H9 (cell line): ENCODE data around the gene CAMTA1. TPM values are rescaled to one million over a fixed set of nuclear protein-coding genes. Genes with fewer than 3 reads are reported as not detected.

ENCODE experiments used
- DNase-seq: peaks from one replicate; pipeline ENCODE4 v3.0.0-alpha.2; 2017
- H2AFZ ChIP-seq: one replicate; pipeline ENCODE4 v1.6.1; 2013; ENCODE audit warnings: mild to moderate bottlenecking, low read length, control low read depth, moderate library complexity
- H2AK5ac ChIP-seq: 2 replicates; pipeline ENCODE4 v1.6.1; 2013; ENCODE audit warnings: low read length, control low read depth, mixed read lengths; ENCODE audit not compliant: insufficient read length
- H2BK120ac ChIP-seq: one replicate; pipeline ENCODE4 v1.6.1; 2013; ENCODE audit warnings: low read depth, mild to moderate bottlenecking, low read length, control low read depth, inconsistent platforms; ENCODE audit not compliant: poor library complexity, severe bottlenecking
- H2BK12ac ChIP-seq: 2 replicates; pipeline ENCODE4 v1.6.1; 2013; ENCODE audit warnings: low read length, control low read depth, mixed read lengths, low read depth; ENCODE audit not compliant: insufficient read length
- H2BK15ac ChIP-seq: 2 replicates; pipeline ENCODE4 v1.6.1; 2013; ENCODE audit warnings: low read depth, low read length, control low read depth
- H2BK20ac ChIP-seq: one replicate; pipeline ENCODE4 v1.6.1; 2013; ENCODE audit warnings: low read depth, mild to moderate bottlenecking, low read length, control low read depth, inconsistent platforms; ENCODE audit not compliant: poor library complexity, severe bottlenecking
- H2BK5ac ChIP-seq: 2 replicates; pipeline ENCODE4 v1.6.1; 2013; ENCODE audit warnings: low read length, control low read depth, mixed read lengths; ENCODE audit not compliant: insufficient read length
- H3K14ac ChIP-seq: 2 replicates; pipeline ENCODE4 v1.6.1; 2013; ENCODE audit warnings: low read length, control low read depth; ENCODE audit not compliant: insufficient read depth
- H3K18ac ChIP-seq: 2 replicates; pipeline ENCODE4 v1.6.1; 2013; ENCODE audit warnings: low read depth, mild to moderate bottlenecking, mixed read lengths, low read length, control low read depth; ENCODE audit not compliant: insufficient read length
- H3K23ac ChIP-seq: 2 replicates; pipeline ENCODE4 v1.6.1; 2013; ENCODE audit warnings: low read length, control low read depth, mixed read lengths, low read depth; ENCODE audit not compliant: insufficient read length
- H3K23me2 ChIP-seq: 2 replicates; pipeline ENCODE4 v1.6.1; 2013; ENCODE audit warnings: low read depth, mild to moderate bottlenecking, mixed read lengths, low read length, control low read depth; ENCODE audit not compliant: insufficient read length, poor library complexity, severe bottlenecking
- H3K27ac ChIP-seq: 2 replicates; pipeline ENCODE4 v1.5.1; 2013; ENCODE audit warnings: low read length, control low read depth, mixed read lengths, low read depth; ENCODE audit not compliant: insufficient read length
- H3K27me3 ChIP-seq: 2 replicates; pipeline ENCODE4 v1.6.1; 2013; ENCODE audit warnings: low read length, control low read depth, inconsistent platforms; ENCODE audit not compliant: insufficient read depth
- H3K4ac ChIP-seq: 2 replicates; pipeline ENCODE4 v1.6.1; 2013; ENCODE audit warnings: low read depth, mild to moderate bottlenecking, control low read depth, inconsistent platforms, low read length, moderate library complexity
- H3K4me1 ChIP-seq: 2 replicates; pipeline ENCODE4 v1.6.1; 2013; ENCODE audit warnings: low read length, control low read depth, inconsistent platforms; ENCODE audit not compliant: insufficient read depth
- H3K4me2 ChIP-seq: 2 replicates; pipeline ENCODE4 v1.6.1; 2013; ENCODE audit warnings: low read length, control low read depth, mixed read lengths; ENCODE audit not compliant: insufficient read length, insufficient read depth
- H3K56ac ChIP-seq: 2 replicates; pipeline ENCODE4 v1.6.1; 2013; ENCODE audit warnings: low read depth, mild to moderate bottlenecking, mixed read lengths, low read length, control low read depth; ENCODE audit not compliant: insufficient read length
- H3K79me1 ChIP-seq: 2 replicates; pipeline ENCODE4 v1.6.1; 2013; ENCODE audit warnings: low read depth, mild to moderate bottlenecking, moderate library complexity, low read length, control low read depth, inconsistent platforms; ENCODE audit not compliant: insufficient read depth, poor library complexity, severe bottlenecking
- H3K79me2 ChIP-seq: 2 replicates; pipeline ENCODE4 v1.6.1; 2013; ENCODE audit warnings: low read length, control low read depth, inconsistent platforms; ENCODE audit not compliant: insufficient read depth
- H3K9ac ChIP-seq: 2 replicates; pipeline ENCODE4 v1.6.1; 2013; ENCODE audit warnings: low read length, control low read depth, mixed read lengths; ENCODE audit not compliant: insufficient read length; ENCODE audit errors: extremely low read depth
- H3K9me3 ChIP-seq: one replicate; pipeline ENCODE4 v1.6.1; 2013; ENCODE audit warnings: low read depth, low read length, inconsistent platforms; ENCODE audit not compliant: control insufficient read depth
- H3T11ph ChIP-seq: one replicate; pipeline ENCODE4 v1.6.1; 2013; ENCODE audit warnings: mild to moderate bottlenecking, low read length, control low read depth, inconsistent platforms
- H4K20me1 ChIP-seq: one replicate; pipeline ENCODE4 v1.6.1; 2013; ENCODE audit not compliant: control insufficient read depth, insufficient read length, insufficient read depth
- H4K5ac ChIP-seq: 2 replicates; pipeline ENCODE4 v1.6.1; 2013; ENCODE audit warnings: low read depth, mild to moderate bottlenecking, mixed read lengths, low read length, control low read depth; ENCODE audit not compliant: insufficient read length
- H4K8ac ChIP-seq: replicated peaks from 2 replicates; pipeline ENCODE4 v1.6.1; 2013; ENCODE audit warnings: low read length, control low read depth, mixed read lengths, low read depth; ENCODE audit not compliant: insufficient read length
- H4K91ac ChIP-seq: 2 replicates; pipeline ENCODE4 v1.6.1; 2013; ENCODE audit warnings: low read depth, mild to moderate bottlenecking, moderate library complexity, mixed read lengths, low read length, control low read depth; ENCODE audit not compliant: insufficient read length
- H3K27ac Mint-ChIP-seq, 3 experiments: 2 replicates in 2 of 3; 3 replicates in 1 of 3; pipeline ENCODE4 v1.8.0; 2020 to 2021; ENCODE audit warnings: mixed read lengths in 3 of 3, mild to moderate bottlenecking in 1 of 3, moderate library complexity in 1 of 3
- H3K27me3 Mint-ChIP-seq: 2 replicates; pipeline ENCODE4 v1.8.0; 2021; ENCODE audit warnings: low read depth, mild to moderate bottlenecking, moderate library complexity, mixed read lengths
- H3K36me3 Mint-ChIP-seq, 3 experiments: 2 replicates in 2 of 3; 3 replicates in 1 of 3; pipeline ENCODE4 v1.8.0; 2020 to 2021; ENCODE audit warnings: low read depth in 3 of 3, mixed read lengths in 3 of 3; ENCODE audit not compliant: insufficient read depth in 1 of 3
- H3K4me1 Mint-ChIP-seq, 2 experiments: 2 replicates each; pipeline ENCODE4 v1.8.0; 2020; ENCODE audit warnings: mixed read lengths in 2 of 2
- H3K4me3 Mint-ChIP-seq, 2 experiments: 2 replicates in 1 of 2; 3 replicates in 1 of 2; pipeline ENCODE4 v1.8.0; 2020 to 2021; ENCODE audit warnings: mild to moderate bottlenecking in 2 of 2, mixed read lengths in 2 of 2, moderate library complexity in 1 of 2
- H3K9me3 Mint-ChIP-seq, 2 experiments: 2 replicates in 1 of 2; 3 replicates in 1 of 2; pipeline ENCODE4 v1.8.0; 2020; ENCODE audit warnings: mild to moderate bottlenecking in 2 of 2, mixed read lengths in 2 of 2, moderate library complexity in 1 of 2
- WGBS: extraction: QIAGEN DNeasy Blood & Tissue Kit; methylation state at CpG from one replicate; pipeline ENCODE4 v1.1.7; 2013; ENCODE audit warnings: missing lambda C conversion rate, low lambda C conversion rate, mixed read lengths; ENCODE audit not compliant: insufficient read length; ENCODE audit errors: extremely low coverage; 5-methylcytosine and 5-hydroxymethylcytosine counted together
- total RNA-seq: library from RNA; stranded (reverse); gene quantifications from 2 replicates; pipeline ENCODE4 v1.2.1, GENCODE V29; 2021
- TF ChIP-seq, protein P1 (sequence below): fragments of 200-600 bp; sonication (generic); conservative IDR thresholded peaks from 3 replicates; pipeline ENCODE4 v1.8.0; 2021; ENCODE audit warnings: antibody characterized with exemption, mild to moderate bottlenecking

The CAMTA1 gene
- total RNA-seq, 1 experiment from 2014 or later, result 115 TPM

- Histone ChIP-seq H3K4ac (no peak overlapping the region), H3K23ac (no peak overlapping the region), H3K79me2 (no peaks in the 10 kb centered on the region), H2BK5ac (no peak overlapping the region), H3K4me1 (no peaks in the 10 kb centered on the region), H2AK5ac (no peak overlapping the region), H3K14ac (no peak overlapping the region), H3K56ac (no peak overlapping the region), H4K20me1 (no peaks in the 10 kb centered on the region), H3K9ac (no peak overlapping the region), H2BK120ac (no peak overlapping the region), H3K27me3 (no peaks in the 10 kb centered on the region; the same call in 1 of the 2 replicates), H3K18ac (no peak overlapping the region), H3K79me1 (no peaks in the 10 kb centered on the region), H2BK15ac (no peak overlapping the region), H4K8ac (no peak overlapping the region), H2AFZ (no peak overlapping the region), H3K23me2 (peaks cover 11% of the 10 kb centered on the region), H3K27ac (no peak overlapping the region), H3K4me2 (no peak overlapping the region), H2BK20ac (no peak overlapping the region), H3T11ph (no peak overlapping the region), H2BK12ac (no peak overlapping the region), H4K91ac (no peak overlapping the region), H3K9me3 (no peaks in the 10 kb centered on the region), H4K5ac (no peak overlapping the region)
- Mint-ChIP-seq H3K4me1 (peaks cover 0 to 7% of the 10 kb centered on the region in 2 experiments; a peak in 1 of 4 replicates), H3K36me3 (no peaks in the 10 kb centered on the region), H3K4me3 (no peak overlapping the region), H3K9me3 (no peaks in the 10 kb centered on the region), H3K27me3 (peaks cover 52% of the 10 kb centered on the region), H3K27ac (peak overlapping the region in 1 of 3 experiments; percentile 87; a peak in 2 of 7 replicates)
- DNase-seq, result no peak
- no CpG with 5 or more reads among the region's 10 CpGs for WGBS
- TF ChIP-seq, protein P1, sequence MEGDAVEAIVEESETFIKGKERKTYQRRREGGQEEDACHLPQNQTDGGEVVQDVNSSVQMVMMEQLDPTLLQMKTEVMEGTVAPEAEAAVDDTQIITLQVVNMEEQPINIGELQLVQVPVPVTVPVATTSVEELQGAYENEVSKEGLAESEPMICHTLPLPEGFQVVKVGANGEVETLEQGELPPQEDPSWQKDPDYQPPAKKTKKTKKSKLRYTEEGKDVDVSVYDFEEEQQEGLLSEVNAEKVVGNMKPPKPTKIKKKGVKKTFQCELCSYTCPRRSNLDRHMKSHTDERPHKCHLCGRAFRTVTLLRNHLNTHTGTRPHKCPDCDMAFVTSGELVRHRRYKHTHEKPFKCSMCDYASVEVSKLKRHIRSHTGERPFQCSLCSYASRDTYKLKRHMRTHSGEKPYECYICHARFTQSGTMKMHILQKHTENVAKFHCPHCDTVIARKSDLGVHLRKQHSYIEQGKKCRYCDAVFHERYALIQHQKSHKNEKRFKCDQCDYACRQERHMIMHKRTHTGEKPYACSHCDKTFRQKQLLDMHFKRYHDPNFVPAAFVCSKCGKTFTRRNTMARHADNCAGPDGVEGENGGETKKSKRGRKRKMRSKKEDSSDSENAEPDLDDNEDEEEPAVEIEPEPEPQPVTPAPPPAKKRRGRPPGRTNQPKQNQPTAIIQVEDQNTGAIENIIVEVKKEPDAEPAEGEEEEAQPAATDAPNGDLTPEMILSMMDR, result no peak
Measured at GRCh38 chr1:7677815-7678214, 892.6 kb downstream of the CAMTA1 start.
